HCT116 (cell line): Measurements from ENCODE around the gene CLTA. TPM values are rescaled to one million over a fixed set of nuclear protein-coding genes. Genes with fewer than 3 reads are reported as not detected.

Experiments
- ATAC-seq: fragments of 200-7000 bp; cut with Tn5 transposase; 2 replicates; pipeline ENCODE4 v1.9.1; 2020; ENCODE audit warnings: mild to moderate bottlenecking, moderate library complexity
- BruUV-seq: library from RNA; stranded (reverse); fragments of 400-500 nt; replicated peaks from 2 replicates; lab custom pipeline; 2021; lab: Mats Ljungman, UMichigan
- CTCF ChIA-PET: fragments of 300-600 bp; sonication (Branson Sonifier 250); formaldehyde crosslinking; loops from one replicate; lab custom pipeline; 2021; ENCODE audit warnings: antibody characterized with exemption; lab: Charles Lee
- POLR2A ChIA-PET: fragments of 300-600, 350-600 bp; sonication (Branson Sonifier 250); formaldehyde crosslinking; loops from one replicate; lab custom pipeline; 2021; ENCODE audit warnings: antibody characterized with exemption; lab: Charles Lee
- RAD21 ChIA-PET, 2 experiments: fragments of 300-600 bp; sonication (Branson Sonifier 250); formaldehyde crosslinking; loops; one replicate each; lab custom pipeline; 2023; ENCODE audit warnings: low total read pairs in 2 of 2; ENCODE audit not compliant: uncharacterized antibody in 2 of 2, unreplicated experiment in 2 of 2, low non-redundant PET in 1 of 2; lab: Charles Lee
- DNase-seq: peaks from one replicate; pipeline ENCODE4 v3.0.0-alpha.2; 2010; ENCODE audit warnings: low read depth, low spot score
- H2AFZ ChIP-seq: fragments of 200-600 bp; shearing (Covaris generic), sonication (generic); 2 replicates; pipeline ENCODE4 v1.6.1; 2017; ENCODE audit warnings: low read depth, mixed run types, mixed read lengths, antibody characterized with exemption, low read length; ENCODE audit not compliant: poor library complexity, severe bottlenecking
- H3K27ac ChIP-seq: 2 replicates; pipeline ENCODE4 v1.5.1; 2012; ENCODE audit warnings: low read depth, low read length
- H3K27me3 ChIP-seq: fragments of 200-600 bp; sonication (generic); 2 replicates; pipeline ENCODE4 v1.6.1; 2016; ENCODE audit warnings: mixed run types, low read length, mixed read lengths; ENCODE audit not compliant: insufficient read depth
- H3K36me3 ChIP-seq, 2 experiments: fragments of 200-500 bp in 1 of 2; fragments of 200-600 bp in 1 of 2; sonication (Bioruptor generic) in 1 of 2; sonication (generic) in 1 of 2; 2 replicates each; pipeline versions ENCODE4 v1.5.1 to v1.6.1; 2014 to 2016; ENCODE audit warnings: low read length in 2 of 2, inconsistent platforms in 1 of 2, mixed read lengths in 1 of 2, mixed run types in 1 of 2; ENCODE audit not compliant: insufficient read depth in 2 of 2, control insufficient read depth in 1 of 2
- H3K4me1 ChIP-seq, 2 experiments: fragments of 200-600 bp in 1 of 2; sonication (generic) in 1 of 2; 2 replicates each; pipeline versions ENCODE4 v1.5.1 to v1.6.1; 2012 to 2017; ENCODE audit warnings: low read length in 2 of 2, inconsistent platforms in 1 of 2, mild to moderate bottlenecking in 1 of 2, mixed read lengths in 1 of 2, mixed run types in 1 of 2, moderate library complexity in 1 of 2; ENCODE audit not compliant: insufficient read depth in 2 of 2, control insufficient read depth in 1 of 2
- H3K4me2 ChIP-seq: fragments of 200-600 bp; sonication (generic); 2 replicates; pipeline ENCODE4 v1.6.1; 2017; ENCODE audit warnings: mixed run types, low read length, mixed read lengths
- H3K4me3 ChIP-seq, 2 experiments: fragments of 200-600 bp in 1 of 2; sonication (generic) in 1 of 2; replicated peaks in 1 of 2; 2 replicates each; pipeline ENCODE4 v1.5.1; 2011 to 2016; ENCODE audit warnings: low read length in 2 of 2, control low read depth in 1 of 2, low read depth in 1 of 2, mild to moderate bottlenecking in 1 of 2, mixed read lengths in 1 of 2, mixed run types in 1 of 2
- H3K79me2 ChIP-seq: fragments of 200-600 bp; sonication (generic); 2 replicates; pipeline ENCODE4 v1.6.1; 2017; ENCODE audit warnings: mild to moderate bottlenecking, mixed run types, low read length, moderate library complexity, mixed read lengths; ENCODE audit not compliant: insufficient read depth
- H3K9ac ChIP-seq: fragments of 200-600 bp; sonication (generic); 2 replicates; pipeline ENCODE4 v1.6.1; 2016; ENCODE audit warnings: low read length, mixed read lengths
- H3K9me2 ChIP-seq: fragments of 200-600 bp; sonication (generic), shearing (Covaris generic); 2 replicates; pipeline ENCODE4 v1.6.1; 2017; ENCODE audit warnings: mixed run types, mild to moderate bottlenecking, moderate library complexity; ENCODE audit not compliant: insufficient read depth
- H3K9me3 ChIP-seq, 2 experiments: fragments of 200-500 bp in 1 of 2; fragments of 200-600 bp in 1 of 2; sonication (Bioruptor generic) in 1 of 2; sonication (generic) in 1 of 2; 2 replicates each; pipeline ENCODE4 v1.6.1; 2014 to 2017; ENCODE audit warnings: low read length in 2 of 2, mixed read lengths in 2 of 2, inconsistent platforms in 1 of 2, low read depth in 1 of 2, mild to moderate bottlenecking in 1 of 2, mixed run types in 1 of 2, moderate library complexity in 1 of 2; ENCODE audit not compliant: control insufficient read depth in 1 of 2, insufficient read depth in 1 of 2
- H4K20me1 ChIP-seq: fragments of 200-600 bp; sonication (generic), shearing (Covaris generic); 2 replicates; pipeline ENCODE4 v1.6.1; 2017; ENCODE audit warnings: mixed run types, mild to moderate bottlenecking, moderate library complexity; ENCODE audit not compliant: insufficient read depth
- ATF3 ChIP-seq: IDR thresholded peaks from 2 replicates; pipeline ENCODE4 v1.6.1; 2012
- CBX3 ChIP-seq: IDR thresholded peaks from 2 replicates; pipeline ENCODE4 v1.6.1; 2012; ENCODE audit warnings: low read depth
- CEBPB ChIP-seq: IDR thresholded peaks from 2 replicates; pipeline ENCODE4 v1.6.1; 2012; ENCODE audit warnings: low read depth
- ELF1 ChIP-seq: IDR thresholded peaks from 2 replicates; pipeline ENCODE4 v1.6.1; 2012; ENCODE audit warnings: low read depth, borderline replicate concordance
- EZH2 ChIP-seq: fragments of 200-600 bp; sonication (generic); IDR thresholded peaks from 2 replicates; pipeline ENCODE4 v1.6.1; 2017; ENCODE audit warnings: antibody characterized with exemption, mixed run types
- EZH2phosphoT487 ChIP-seq: fragments of 200-600 bp; IDR thresholded peaks from 2 replicates; pipeline ENCODE4 v1.6.1; 2018; ENCODE audit warnings: antibody characterized with exemption, borderline replicate concordance
- FOSL1 ChIP-seq: IDR thresholded peaks from 2 replicates; pipeline ENCODE4 v1.6.1; 2012; ENCODE audit warnings: low read depth
- POLR2A ChIP-seq: IDR thresholded peaks from 2 replicates; pipeline ENCODE4 v1.7.0; 2011; ENCODE audit warnings: borderline replicate concordance; ENCODE audit not compliant: insufficient read depth, insufficient read length; ENCODE audit errors: extremely low read depth
- POLR2AphosphoS5 ChIP-seq: IDR thresholded peaks from 2 replicates; pipeline ENCODE4 v1.6.1; 2011; ENCODE audit warnings: mild to moderate bottlenecking, low read depth, low read length, moderate library complexity
- RAD21 ChIP-seq: IDR thresholded peaks from 2 replicates; pipeline ENCODE4 v1.6.1; 2012; ENCODE audit warnings: low read depth, mild to moderate bottlenecking
- SIN3A ChIP-seq: IDR thresholded peaks from 2 replicates; pipeline ENCODE4 v1.6.1; 2012; ENCODE audit warnings: low read depth
- SP1 ChIP-seq: IDR thresholded peaks from 2 replicates; pipeline ENCODE4 v1.6.1; 2012; ENCODE audit warnings: low read depth
- TCF7L2 ChIP-seq: IDR thresholded peaks from 2 replicates; pipeline ENCODE4 v1.7.0; 2011; ENCODE audit warnings: borderline replicate concordance, inconsistent platforms; ENCODE audit not compliant: insufficient read depth, insufficient read length; ENCODE audit errors: extremely low read depth
- YY1 ChIP-seq: IDR thresholded peaks from 2 replicates; pipeline ENCODE4 v1.6.1; 2011; ENCODE audit warnings: low read length, low read depth, moderate library complexity, mild to moderate bottlenecking; ENCODE audit not compliant: insufficient replicate concordance; ENCODE audit errors: extremely low read depth
- ZFX ChIP-seq: fragments of 450-650 bp; IDR thresholded peaks from 2 replicates; pipeline ENCODE4 v1.6.1; 2017
- ZNF274 ChIP-seq: fragments of 200-500 bp; sonication (Bioruptor generic); IDR thresholded peaks from 2 replicates; pipeline ENCODE4 v1.6.1; 2014; ENCODE audit warnings: mild to moderate bottlenecking, low read depth, low read length, inconsistent platforms
- intact Hi-C: fragments of 100-400 bp; cut with micrococcal nuclease; formaldehyde crosslinking; loops from 2 replicates; pipeline ENCODE4 v1.10.0; 2022
- total RNA-seq: library from RNA; stranded (reverse); gene quantifications from one replicate; pipeline ENCODE4 v1.2.1, GENCODE V29; 2021; ENCODE audit not compliant: unreplicated experiment
- TF ChIP-seq, protein P1 (sequence below), 3 experiments: fragments of 200-600 bp in 1 of 3; sonication (generic) in 1 of 3; IDR thresholded peaks in 2 of 3; conservative IDR thresholded peaks in 1 of 3; 2 replicates each; pipeline ENCODE4 v1.5.1; 2012 to 2017; ENCODE audit warnings: low read depth in 2 of 3, low read length in 2 of 3, antibody characterized with exemption in 1 of 3, borderline replicate concordance in 1 of 3, control low read depth in 1 of 3, mild to moderate bottlenecking in 1 of 3, mixed read lengths in 1 of 3, mixed run types in 1 of 3, moderate library complexity in 1 of 3; ENCODE audit not compliant: insufficient read depth in 1 of 3
- TF ChIP-seq, protein P2 (sequence below): IDR thresholded peaks from 2 replicates; pipeline ENCODE4 v1.6.1; 2012; ENCODE audit warnings: low read depth
- TF ChIP-seq, protein P3 (sequence below): IDR thresholded peaks from 2 replicates; pipeline ENCODE4 v1.6.1; 2012

The CLTA gene
- total RNA-seq, 1 experiment from 2014 or later: 152 TPM

- no TSS peak for BruUV-seq
- RAD21 ChIA-PET: no interaction called here
- no peaks in the 10 kb centered on the region for H3K9me2 ChIP-seq
- H3K27ac ChIP-seq: no peak overlapping the region
- POLR2A ChIA-PET: interaction anchor here (1.5 kb wide), 1 partner anchor 17 kb away, joined by 4 read pairs; the partner anchor contains the start of gene CLTA
- no peaks in the 10 kb centered on the region for H4K20me1 ChIP-seq
- H3K4me3 ChIP-seq: no peak overlapping the region
- no peaks in the 10 kb centered on the region for H3K27me3 ChIP-seq
- H3K9ac ChIP-seq: no peak overlapping the region
- intact Hi-C loops: no loop called here
- CTCF ChIA-PET: no interaction called here
- TF ChIP-seq ATF3: no peak
- TF ChIP-seq SIN3A: no peak
- TF ChIP-seq, protein P1, sequence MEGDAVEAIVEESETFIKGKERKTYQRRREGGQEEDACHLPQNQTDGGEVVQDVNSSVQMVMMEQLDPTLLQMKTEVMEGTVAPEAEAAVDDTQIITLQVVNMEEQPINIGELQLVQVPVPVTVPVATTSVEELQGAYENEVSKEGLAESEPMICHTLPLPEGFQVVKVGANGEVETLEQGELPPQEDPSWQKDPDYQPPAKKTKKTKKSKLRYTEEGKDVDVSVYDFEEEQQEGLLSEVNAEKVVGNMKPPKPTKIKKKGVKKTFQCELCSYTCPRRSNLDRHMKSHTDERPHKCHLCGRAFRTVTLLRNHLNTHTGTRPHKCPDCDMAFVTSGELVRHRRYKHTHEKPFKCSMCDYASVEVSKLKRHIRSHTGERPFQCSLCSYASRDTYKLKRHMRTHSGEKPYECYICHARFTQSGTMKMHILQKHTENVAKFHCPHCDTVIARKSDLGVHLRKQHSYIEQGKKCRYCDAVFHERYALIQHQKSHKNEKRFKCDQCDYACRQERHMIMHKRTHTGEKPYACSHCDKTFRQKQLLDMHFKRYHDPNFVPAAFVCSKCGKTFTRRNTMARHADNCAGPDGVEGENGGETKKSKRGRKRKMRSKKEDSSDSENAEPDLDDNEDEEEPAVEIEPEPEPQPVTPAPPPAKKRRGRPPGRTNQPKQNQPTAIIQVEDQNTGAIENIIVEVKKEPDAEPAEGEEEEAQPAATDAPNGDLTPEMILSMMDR (IDR thresholded peaks at IDR 0.05 in 2 of 3, conservative IDR thresholded peaks at IDR 0.05 in 1 of 3; ENCODE audit: borderline replicate concordance in 1 of 3, insufficient read depth in 1 of 3, low read depth in 2 of 3, low read length in 2 of 3): no peak
- TF ChIP-seq ZFX: no peak
- TF ChIP-seq POLR2AphosphoS5: no peak
- TF ChIP-seq, protein P2, sequence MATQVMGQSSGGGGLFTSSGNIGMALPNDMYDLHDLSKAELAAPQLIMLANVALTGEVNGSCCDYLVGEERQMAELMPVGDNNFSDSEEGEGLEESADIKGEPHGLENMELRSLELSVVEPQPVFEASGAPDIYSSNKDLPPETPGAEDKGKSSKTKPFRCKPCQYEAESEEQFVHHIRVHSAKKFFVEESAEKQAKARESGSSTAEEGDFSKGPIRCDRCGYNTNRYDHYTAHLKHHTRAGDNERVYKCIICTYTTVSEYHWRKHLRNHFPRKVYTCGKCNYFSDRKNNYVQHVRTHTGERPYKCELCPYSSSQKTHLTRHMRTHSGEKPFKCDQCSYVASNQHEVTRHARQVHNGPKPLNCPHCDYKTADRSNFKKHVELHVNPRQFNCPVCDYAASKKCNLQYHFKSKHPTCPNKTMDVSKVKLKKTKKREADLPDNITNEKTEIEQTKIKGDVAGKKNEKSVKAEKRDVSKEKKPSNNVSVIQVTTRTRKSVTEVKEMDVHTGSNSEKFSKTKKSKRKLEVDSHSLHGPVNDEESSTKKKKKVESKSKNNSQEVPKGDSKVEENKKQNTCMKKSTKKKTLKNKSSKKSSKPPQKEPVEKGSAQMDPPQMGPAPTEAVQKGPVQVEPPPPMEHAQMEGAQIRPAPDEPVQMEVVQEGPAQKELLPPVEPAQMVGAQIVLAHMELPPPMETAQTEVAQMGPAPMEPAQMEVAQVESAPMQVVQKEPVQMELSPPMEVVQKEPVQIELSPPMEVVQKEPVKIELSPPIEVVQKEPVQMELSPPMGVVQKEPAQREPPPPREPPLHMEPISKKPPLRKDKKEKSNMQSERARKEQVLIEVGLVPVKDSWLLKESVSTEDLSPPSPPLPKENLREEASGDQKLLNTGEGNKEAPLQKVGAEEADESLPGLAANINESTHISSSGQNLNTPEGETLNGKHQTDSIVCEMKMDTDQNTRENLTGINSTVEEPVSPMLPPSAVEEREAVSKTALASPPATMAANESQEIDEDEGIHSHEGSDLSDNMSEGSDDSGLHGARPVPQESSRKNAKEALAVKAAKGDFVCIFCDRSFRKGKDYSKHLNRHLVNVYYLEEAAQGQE: no peak
- no peak for TF ChIP-seq YY1
- TF ChIP-seq CEBPB: no peak
- no peak for TF ChIP-seq EZH2
- no peak for TF ChIP-seq CBX3
- TF ChIP-seq TCF7L2: no peak
- no peak for TF ChIP-seq RAD21
- no peak for TF ChIP-seq ZNF274
- no peak for TF ChIP-seq FOSL1
- TF ChIP-seq EZH2phosphoT487: no peak
- no peak for TF ChIP-seq POLR2A
- TF ChIP-seq, protein P3, sequence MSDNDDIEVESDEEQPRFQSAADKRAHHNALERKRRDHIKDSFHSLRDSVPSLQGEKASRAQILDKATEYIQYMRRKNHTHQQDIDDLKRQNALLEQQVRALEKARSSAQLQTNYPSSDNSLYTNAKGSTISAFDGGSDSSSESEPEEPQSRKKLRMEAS: no peak
- TF ChIP-seq SP1: no peak
- TF ChIP-seq ELF1: no peak
- TF ChIP-seq, all 23 proteins: peak for 0
- DNase-seq (no peak), ATAC-seq (no peak)
- no peaks in the 10 kb centered on the region for H3K36me3 ChIP-seq
- no peaks in the 10 kb centered on the region for H3K9me3 ChIP-seq
- no peaks in the 10 kb centered on the region for H3K4me1 ChIP-seq
- H2AFZ ChIP-seq: no peak overlapping the region
- no peaks in the 10 kb centered on the region for H3K79me2 ChIP-seq
- no peak overlapping the region for H3K4me2 ChIP-seq
These were observed 16.9 kb upstream of the CLTA start for GRCh38 chr9:36173861-36174260.
